GM21576 (cell line): ENCODE measurements around the gene PODXL2.
"Not testable (repeated sequence)": the region's sequence is repeated elsewhere in the genome, so short reads cannot be mapped to it uniquely, and the experiment has no call there.

ENCODE experiments used
- ATAC-seq: cut with Tn5 transposase; IDR thresholded peaks from one replicate; pipeline ENCODE4 v1.9.1; 2021; ENCODE audit warnings: mild to moderate bottlenecking, moderate library complexity; ENCODE audit not compliant: unreplicated experiment

PODXL2 gene

DNA sequence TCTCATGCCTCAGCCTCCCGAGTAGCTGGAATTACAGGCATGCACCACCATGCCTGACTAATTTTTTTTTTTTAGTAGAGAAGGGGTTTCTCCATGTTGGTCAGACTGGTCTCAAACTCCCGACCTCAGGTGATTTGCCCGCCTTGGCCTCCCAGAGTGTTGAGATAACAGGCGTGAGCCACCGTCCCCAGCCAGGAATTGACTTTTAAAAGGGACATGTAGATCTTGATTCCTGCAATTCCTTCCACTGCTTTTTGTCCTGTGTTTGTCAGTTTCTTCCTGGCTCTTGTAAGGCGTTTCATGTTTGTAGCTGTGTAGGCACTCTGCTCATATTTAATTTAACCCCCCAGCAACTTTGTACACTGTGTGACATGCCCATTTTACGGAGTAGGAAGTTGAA, 23.4 kb upstream of the PODXL2 start:
- ATAC-seq = not testable (repeated sequence)

DNA sequence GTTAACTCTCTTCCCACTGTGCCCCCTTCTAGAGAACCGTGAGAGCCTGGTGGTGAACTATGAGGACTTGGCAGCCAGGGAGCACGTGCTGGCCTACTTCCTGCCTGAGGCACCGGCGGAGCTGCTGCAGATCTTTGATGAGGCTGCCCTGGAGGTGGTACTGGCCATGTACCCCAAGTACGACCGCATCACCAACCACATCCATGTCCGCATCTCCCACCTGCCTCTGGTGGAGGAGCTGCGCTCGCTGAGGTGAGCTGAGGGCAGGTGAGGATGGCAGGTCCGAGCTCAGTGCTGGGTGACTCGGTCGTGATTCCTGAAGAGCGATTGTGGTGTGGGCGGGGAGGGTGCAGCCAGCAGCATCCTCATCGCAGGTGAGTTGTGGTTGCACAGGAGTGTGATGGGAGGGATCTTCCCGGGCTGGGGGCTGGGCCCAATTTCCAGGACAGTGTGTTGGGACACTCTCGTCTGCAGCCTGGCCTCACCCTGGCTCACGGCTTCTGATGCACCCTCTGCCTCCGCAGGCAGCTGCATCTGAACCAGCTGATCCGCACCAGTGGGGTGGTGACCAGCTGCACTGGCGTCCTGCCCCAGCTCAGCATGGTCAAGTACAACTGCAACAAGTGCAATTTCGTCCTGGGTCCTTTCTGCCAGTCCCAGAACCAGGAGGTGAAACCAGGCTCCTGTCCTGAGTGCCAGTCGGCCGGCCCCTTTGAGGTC, 22.7 kb upstream of the PODXL2 start:
- ATAC-seq = no peak

DNA sequence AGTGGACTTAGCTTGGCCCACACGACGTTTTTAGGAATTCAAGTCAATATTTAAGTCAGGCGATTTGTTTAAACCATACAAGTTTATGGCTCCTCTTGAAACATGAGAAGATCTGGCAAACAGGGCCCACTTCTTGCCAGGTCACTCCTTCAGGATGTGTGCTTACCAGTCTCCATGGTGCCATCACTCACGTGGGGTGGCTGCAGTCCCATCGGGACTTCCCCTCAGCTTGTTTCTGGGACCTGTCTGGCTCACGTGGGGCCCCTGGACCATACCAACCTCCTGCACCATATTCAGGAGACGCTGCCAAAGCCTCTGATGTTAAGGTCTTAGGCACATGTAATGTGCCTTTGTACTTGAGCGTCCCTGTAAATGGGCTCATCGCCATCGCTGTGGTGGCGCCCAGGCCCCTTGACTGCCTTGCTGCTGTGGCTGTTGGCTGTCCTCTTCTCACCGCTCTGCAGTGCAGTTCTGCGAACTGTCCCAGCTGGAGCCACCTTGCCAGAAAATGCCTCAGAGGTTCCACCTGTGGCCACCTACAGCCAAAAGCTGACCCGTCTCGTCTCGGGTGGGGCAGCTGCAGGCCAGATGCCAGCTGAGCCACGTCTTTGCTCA, 21.9 kb upstream of the PODXL2 start:
- no peak for ATAC-seq

DNA sequence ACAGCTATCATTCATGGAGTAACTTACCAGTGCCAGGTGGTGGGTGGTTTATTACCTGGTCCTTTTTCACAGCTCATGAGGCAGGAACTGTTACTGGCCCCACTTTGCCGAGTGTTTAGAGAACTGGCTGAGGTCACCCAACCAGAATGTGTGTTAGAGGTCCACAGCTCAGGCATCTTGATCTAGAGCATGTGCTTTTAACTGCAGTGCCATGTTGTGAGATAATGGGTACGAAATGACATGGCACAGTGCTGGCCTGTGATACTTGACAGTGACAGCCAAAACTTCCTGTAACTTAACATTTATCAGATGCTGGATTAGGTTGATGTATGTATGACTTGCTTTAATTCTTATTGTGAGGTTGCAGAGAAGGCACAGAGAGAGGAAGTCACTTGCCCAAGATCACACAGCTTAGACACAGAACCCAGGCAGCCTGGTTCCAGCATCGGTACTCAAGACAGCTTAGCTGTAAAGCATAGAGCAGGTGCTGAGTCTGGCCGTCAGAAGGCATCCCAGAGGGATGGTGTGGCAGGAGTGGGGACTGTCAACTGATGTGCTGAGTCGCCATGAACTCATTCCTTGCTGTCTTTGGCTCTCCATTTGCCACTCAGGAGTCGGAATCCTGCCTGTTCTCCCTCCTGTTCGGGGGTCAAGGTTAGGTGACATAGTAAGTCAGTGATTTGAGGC, 21.2 kb upstream of the PODXL2 start:
- ATAC-seq = no peak

DNA sequence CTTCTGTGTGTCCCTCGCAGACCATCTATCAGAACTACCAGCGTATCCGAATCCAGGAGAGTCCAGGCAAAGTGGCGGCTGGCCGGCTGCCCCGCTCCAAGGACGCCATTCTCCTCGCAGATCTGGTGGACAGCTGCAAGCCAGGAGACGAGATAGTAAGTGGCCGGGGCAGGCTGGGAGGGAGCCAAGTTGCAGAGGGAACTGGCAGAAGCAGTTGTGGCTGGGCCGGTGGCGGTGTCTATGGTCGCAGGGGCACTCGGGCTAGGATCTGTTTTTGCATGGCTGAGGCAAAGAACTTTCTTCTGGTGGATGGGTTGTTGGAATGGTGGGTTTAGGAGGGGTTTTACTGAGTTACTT, 20.6 kb upstream of the PODXL2 start:
- ATAC-seq = no peak

DNA sequence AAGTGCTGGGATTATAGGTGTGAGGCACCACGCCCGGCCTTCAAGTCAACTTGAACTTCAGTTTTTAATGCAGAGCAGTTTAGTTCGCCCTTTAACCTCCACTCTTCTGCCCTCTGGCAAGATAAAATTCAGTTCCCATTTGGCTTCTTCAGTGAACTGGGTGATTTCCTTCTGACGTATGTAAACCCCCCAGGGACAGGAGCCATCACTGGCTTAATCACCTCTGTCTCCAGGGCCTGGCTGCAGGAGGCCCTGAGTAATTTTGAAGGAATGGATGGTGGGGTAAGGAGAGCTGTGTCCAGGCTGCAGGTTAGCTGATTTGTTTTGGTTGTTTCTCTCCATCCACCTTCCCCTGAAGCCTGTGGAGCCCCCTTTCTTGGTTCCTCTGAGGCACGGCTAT, 18.9 kb upstream of the PODXL2 start:
- no peak for ATAC-seq

DNA sequence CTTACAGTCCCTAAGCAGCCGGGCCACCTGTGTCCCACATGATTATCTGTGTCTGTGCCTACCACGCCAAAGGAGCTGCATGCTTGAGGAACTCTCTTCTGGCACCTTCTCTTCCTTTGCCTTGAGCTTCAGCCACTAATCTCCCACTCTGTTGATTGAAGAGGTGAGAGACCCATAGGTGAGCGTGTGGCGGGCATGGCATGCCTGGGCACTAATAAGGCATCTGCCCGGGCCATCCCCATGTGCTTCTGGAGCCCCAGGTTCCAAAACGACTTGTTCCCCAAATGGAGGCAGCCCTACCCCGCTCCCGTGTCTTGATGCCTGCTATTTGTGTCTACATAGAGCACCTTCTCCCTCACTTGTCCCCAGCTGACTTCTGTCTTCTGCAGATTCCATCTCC, 17.7 kb upstream of the PODXL2 start:
- ATAC-seq = no peak

DNA sequence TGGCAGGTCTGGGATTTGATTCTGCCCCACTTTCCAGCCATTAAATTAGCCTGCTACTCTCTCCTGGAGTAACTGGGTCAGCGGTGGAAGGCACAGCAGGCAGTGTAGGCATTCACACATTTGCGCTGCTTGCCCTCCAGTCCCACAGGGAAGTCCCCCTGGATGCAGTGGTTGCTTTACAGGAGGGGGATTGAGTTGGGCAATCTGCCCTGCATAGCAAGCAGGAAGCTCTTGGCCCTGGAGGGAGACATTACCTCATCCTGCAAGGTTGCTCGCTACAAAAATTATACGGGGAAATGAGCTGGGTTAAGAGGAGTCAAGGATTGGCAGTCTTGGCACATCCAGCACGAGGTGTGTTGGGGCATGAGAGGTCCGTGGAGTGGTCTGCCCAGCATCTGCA, 16.0 kb upstream of the PODXL2 start:
- ATAC-seq = no peak

DNA sequence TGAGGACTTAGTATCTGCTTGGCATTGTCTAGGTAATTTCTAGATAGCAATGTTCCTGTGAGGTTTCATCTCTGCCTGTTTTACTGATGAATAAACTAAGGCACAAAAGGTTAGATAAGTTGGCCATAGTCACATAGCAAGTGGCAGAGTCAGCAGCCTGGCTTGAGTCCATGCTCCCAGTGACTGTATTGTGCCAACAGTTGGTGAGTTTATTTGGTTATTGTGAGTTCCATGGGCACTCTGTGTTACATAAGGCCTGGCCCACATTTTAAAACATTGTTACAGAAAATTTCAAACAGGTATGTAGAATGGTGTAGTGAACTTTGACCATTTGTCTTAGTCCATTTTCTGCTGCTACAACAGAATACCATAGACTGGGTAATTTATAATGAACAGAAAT, 15.6 kb upstream of the PODXL2 start:
- ATAC-seq = no peak

DNA sequence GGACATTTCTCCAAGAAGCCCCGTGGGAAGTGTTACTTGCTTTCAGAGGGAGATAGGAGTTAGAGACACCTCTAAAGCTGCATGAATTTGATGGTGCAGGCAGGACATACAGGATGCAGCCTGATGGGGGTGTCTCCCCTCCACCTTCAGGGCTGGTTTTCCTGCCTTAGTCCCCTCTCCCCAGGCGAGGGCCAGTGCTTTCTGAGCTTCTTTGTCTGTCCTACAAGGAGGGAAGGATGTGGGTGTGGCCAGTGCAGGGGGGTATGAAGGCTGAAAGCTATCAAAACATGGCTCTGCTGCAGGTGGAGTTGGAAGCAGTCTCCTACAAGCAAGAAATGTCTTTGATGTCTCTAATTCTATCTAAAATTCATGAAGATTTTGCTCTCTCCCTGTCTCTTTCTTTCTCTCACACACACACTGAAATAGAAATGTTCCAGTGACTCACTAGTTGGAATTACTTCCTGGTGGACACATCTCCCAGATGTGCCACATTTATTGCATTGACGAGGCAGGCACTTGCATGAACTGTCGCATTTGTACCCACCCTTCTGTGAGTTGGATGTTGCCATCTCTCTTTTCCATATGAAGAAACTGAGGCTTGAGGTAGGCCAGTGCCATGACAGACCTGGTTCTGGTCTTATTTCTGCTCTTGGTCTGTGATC, 13.9 kb upstream of the PODXL2 start:
- no peak for ATAC-seq

DNA sequence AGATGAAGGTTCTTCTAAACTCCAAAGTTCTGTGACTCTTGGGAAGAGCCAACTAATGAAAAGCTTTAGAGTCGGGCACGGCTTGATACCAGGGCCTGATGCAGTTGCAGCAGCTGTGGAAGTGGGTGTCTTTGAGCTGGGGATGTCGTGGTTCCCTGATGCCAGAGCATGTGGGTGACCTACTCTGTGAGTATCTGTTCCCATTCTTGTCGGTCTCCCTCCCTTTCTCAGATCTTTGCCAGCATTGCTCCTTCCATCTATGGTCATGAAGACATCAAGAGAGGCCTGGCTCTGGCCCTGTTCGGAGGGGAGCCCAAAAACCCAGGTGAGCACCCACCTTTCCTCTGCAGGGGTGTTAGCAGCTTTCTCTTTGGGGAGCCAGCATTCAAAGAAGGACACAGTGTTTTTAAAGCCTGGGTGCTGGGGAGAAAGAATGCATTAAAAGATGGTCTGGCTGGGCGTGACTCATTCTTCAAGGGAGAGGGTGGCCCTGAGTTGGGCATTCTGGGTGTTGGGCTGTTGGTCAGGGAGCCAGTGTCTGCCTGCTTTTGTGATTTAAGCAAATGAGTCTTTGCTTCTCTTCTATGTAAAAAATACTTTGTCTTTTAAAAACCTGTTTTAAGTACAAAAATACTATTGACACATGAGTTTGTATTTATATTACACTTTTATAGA, 13.2 kb upstream of the PODXL2 start:
- no peak for ATAC-seq

DNA sequence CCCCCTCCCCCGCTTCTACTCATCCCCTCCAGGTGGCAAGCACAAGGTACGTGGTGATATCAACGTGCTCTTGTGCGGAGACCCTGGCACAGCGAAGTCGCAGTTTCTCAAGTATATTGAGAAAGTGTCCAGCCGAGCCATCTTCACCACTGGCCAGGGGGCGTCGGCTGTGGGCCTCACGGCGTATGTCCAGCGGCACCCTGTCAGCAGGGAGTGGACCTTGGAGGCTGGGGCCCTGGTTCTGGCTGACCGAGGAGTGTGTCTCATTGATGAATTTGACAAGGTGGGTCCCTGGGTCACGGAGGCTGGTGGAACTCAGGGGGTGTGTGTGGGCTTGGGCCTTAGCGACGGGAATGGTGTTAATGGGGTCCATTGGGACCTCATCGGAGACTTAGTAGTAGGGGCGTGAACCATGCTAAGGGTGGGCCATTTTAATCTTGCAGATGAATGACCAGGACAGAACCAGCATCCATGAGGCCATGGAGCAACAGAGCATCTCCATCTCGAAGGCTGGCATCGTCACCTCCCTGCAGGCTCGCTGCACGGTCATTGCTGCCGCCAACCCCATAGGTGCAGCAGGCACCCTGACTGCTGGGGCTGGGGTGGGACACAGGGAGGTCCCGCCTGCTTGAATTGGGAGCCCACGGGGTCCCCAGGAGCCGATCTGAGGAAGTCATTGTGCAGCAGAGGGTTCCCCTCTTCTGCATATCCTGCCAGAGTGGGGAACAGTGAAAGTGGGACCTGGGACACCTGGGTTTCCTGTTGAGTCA, 12.0 kb upstream of the PODXL2 start:
- ATAC-seq = no peak

DNA sequence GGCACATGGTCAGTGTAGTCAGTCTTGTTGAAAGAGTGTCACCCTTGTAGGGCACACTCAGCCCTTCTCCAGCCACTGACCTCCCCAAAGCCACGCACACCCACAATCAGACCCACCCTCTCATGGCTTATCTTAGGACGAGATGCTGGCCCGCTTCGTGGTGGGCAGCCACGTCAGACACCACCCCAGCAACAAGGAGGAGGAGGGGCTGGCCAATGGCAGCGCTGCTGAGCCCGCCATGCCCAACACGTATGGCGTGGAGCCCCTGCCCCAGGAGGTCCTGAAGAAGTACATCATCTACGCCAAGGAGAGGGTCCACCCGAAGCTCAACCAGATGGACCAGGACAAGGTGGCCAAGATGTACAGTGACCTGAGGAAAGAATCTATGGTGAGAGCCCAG, 10.1 kb upstream of the PODXL2 start:
- ATAC-seq = no peak

DNA sequence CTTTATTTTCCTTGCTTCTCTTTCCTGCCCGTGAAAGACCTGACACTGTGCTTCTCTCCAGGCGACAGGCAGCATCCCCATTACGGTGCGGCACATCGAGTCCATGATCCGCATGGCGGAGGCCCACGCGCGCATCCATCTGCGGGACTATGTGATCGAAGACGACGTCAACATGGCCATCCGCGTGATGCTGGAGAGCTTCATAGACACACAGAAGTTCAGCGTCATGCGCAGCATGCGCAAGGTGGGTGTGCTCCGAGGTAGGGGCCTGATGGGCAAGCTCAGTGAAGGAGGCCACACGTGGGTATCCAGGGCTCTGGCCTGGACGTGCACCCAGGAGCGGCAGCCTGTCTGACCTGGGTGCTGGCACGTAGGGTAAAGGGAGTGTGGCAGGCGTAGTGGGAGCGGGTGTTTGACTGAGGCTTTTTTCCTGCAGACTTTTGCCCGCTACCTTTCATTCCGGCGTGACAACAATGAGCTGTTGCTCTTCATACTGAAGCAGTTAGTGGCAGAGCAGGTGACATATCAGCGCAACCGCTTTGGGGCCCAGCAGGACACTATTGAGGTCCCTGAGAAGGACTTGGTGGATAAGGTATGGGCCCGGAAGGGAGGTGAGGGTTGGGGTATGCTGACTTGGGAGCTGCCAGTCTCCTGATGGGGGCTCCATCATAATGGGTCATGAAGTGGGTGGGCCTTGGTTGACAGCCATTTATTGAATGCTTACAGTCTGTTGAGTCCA, 8.2 kb upstream of the PODXL2 start:
- ATAC-seq = no peak

DNA sequence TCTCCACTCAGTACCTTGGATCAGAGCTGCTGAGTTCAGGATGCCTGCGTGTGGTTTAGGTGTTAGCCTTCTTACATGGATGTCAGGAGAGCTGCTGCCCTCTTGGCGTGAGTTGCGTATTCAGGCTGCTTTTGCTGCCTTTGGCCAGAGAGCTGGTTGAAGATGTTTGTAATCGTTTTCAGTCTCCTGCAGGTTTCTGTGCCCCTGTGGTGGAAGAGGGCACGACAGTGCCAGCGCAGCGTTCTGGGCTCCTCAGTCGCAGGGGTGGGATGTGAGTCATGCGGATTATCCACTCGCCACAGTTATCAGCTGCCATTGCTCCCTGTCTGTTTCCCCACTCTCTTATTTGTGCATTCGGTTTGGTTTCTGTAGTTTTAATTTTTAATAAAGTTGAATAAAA, 7.0 kb upstream of the PODXL2 start:
- ATAC-seq = no peak

DNA sequence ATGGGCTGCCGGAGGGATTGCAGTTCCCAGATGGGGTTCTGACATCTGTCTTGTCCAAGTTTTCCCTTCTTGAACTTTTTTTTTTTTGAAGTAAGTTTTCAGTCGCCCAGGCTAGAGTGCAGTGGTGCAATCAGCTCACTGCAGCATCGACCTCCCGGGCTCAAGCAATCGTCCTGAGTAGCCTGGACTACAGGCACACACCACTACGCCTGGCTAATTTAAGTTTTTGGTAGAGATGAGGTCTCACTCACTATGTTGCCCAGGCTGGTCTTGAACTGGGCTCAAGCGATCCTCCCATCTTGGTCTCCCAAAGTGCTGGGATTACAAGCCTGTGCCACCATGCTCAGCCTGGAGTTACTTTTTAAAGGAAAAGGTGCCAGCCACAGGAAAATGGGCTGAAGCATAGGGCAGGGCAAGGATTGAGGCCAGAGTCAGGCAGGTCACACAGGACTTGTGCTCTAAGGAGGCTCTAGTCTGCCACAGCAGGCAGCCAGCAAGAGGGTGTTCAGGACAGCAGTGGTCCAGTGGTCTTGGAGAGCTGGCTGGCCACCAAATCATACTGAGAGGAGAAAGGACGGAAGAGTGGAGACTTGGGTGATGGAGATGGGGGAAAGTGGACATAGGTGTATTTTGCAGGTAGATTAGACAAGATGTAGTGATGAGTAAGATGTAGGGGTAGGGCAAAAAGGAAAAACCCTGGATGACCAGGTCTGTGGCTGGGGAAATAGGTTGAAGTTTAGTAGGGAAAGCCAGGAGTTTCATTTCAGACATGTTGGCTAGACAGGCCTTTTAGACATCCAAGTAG, 6.0 kb upstream of the PODXL2 start:
- ATAC-seq = no peak

DNA sequence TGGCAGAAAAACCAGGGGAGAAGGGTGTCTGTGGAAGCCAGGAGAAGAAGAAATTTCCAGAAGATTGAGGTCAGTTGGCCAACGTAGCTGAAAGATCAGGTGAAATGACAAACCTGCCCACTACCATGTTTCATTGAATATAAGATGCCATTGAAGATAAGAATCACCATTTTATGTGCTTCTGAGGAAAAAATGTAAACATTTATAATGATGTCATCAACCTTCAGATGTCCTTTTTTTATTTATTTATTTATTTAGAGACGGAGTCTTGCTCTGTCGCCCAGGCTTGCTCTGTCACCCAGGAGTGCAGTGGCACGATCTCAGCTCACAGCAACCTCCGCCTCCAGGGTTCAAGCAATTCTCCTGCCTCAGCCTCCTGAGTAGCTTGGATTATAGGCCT, 4.9 kb upstream of the PODXL2 start:
- ATAC-seq = no peak

DNA sequence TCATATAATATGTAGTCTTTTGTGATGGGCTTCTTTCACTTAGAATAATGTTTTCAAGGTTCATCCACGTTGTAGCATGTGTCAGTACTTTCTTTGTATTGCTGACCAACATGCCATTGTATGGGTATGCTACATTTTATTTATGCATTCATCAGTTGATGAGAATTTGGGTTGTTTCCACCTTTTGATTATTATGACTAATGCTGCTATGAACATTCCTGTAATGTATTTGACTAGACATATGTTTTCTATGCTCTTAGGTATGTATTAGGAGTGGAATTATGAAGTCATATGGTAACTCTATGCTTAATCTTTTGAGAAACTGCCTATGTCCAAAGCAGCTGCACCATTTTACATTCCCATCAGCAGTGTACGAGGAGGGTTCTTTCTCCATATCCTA, 3.2 kb upstream of the PODXL2 start:
- no peak for ATAC-seq

DNA sequence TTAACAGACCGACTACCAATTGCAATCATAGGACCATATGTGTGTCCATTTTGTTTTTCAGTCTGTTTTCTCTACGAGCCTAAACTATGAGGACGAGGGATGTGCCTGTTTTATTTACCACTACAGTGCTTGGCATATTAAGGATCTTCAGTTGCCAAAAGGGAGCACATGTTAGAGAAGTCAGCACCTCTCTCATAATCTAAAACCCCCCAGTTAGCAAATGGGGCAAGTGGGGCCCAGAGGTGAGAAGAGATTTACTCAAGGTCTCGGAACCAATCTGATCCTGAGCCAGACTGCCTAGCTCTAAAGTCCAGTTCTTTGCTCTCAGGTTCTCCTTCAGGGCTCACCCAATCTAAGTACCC, 578 bp upstream of the PODXL2 start:
- ATAC-seq = no peak
